CD4-positive, alpha-beta T cell treated with Interleukin-2 at 100 ng/mL for 4 hours (primary cell): Measurements from ENCODE around the gene DST.

ENCODE experiments used
- DNase-seq: peaks from one replicate; pipeline ENCODE4 v3.0.0-alpha.2; 2020; ENCODE audit warnings: low spot score

The DST gene

GRCh38 chr6:56620229-56620868 lies 22.3 kb downstream of the DST start:
- no peak for DNase-seq

- DNase-seq, result no peak
These were observed 24.6 kb downstream of the DST start for GRCh38 chr6:56618050-56618449.

- no peak for DNase-seq
These were observed 25.7 kb downstream of the DST start for GRCh38 chr6:56616967-56617366.

- no peak for DNase-seq
These were observed 29.3 kb downstream of the DST start for GRCh38 chr6:56613247-56613851.

- no peak for DNase-seq
These were observed 34.4 kb downstream of the DST start for GRCh38 chr6:56608332-56608731.

GRCh38 chr6:56607111-56607752 lies 35.5 kb downstream of the DST start:
- no peak for DNase-seq

- DNase-seq, result no peak
These were observed 37.3 kb downstream of the DST start for GRCh38 chr6:56605435-56605834.

- DNase-seq, result no peak
These were observed 38.5 kb downstream of the DST start for GRCh38 chr6:56604186-56604585.

GRCh38 chr6:56601390-56601789 lies 41.3 kb downstream of the DST start:
- DNase-seq, result no peak

GRCh38 chr6:56595490-56596122 lies 47.1 kb downstream of the DST start:
- peak; percentile 51 for DNase-seq

GRCh38 chr6:56594699-56595098 lies 48.0 kb downstream of the DST start:
- peak; percentile 8 for DNase-seq

- DNase-seq, result no peak
These were observed 48.8 kb downstream of the DST start for GRCh38 chr6:56593801-56594318.

- DNase-seq, result no peak
These were observed 60.5 kb downstream of the DST start for GRCh38 chr6:56582236-56582635.

- DNase-seq, result no peak
These were observed 61.3 kb downstream of the DST start for GRCh38 chr6:56581296-56581925.

GRCh38 chr6:56580271-56580670 lies 62.4 kb downstream of the DST start:
- DNase-seq, result no peak

- no peak for DNase-seq
These were observed 63.4 kb downstream of the DST start for GRCh38 chr6:56579155-56579851.

GRCh38 chr6:56575736-56576135 lies 67.0 kb downstream of the DST start:
- DNase-seq, result no peak

- no peak for DNase-seq
These were observed 68.4 kb downstream of the DST start for GRCh38 chr6:56574292-56574691.

- DNase-seq, result no peak
These were observed 69.1 kb downstream of the DST start for GRCh38 chr6:56573624-56574023.

GRCh38 chr6:56572788-56573471 lies 69.8 kb downstream of the DST start:
- no peak for DNase-seq

GRCh38 chr6:56571605-56572004 lies 71.1 kb downstream of the DST start:
- no peak for DNase-seq
